Erythroblast (primary cell): ENCODE measurements around the gene IRX2.

Source experiments
- GATA1 ChIP-seq: IDR thresholded peaks from 2 replicates; pipeline ENCODE4 v1.6.1; 2011; ENCODE audit warnings: low read depth, mild to moderate bottlenecking, control low read depth, low read length, moderate library complexity
- POLR2A ChIP-seq: IDR thresholded peaks from 2 replicates; pipeline ENCODE4 v1.6.1; 2011; ENCODE audit warnings: mild to moderate bottlenecking, low read length

- TF ChIP-seq POLR2A (no peak), GATA1 (no peak)
Measured at GRCh38 chr5:2780421-2781171, 29.1 kb upstream of the IRX2 start.
